H1 (cell line): ENCODE data around the gene XPNPEP2. TPM values are rescaled to one million over a fixed set of nuclear protein-coding genes. Genes with fewer than 3 reads are reported as not detected.

Source experiments
- polyA plus RNA-seq, 7 experiments: library from polyadenylated mRNA; depleted of rRNA in 3 of 7; stranded (reverse) in 5 of 7; unstranded in 2 of 7; fragments of >200 nt in 5 of 7; fragments of 200-250 nt in 2 of 7; gene quantifications; 1 replicate in 5 of 7; 2 replicates in 1 of 7; 4 replicates in 1 of 7; pipeline versions ENCODE4 v1.2.1 to v1.2.3, GENCODE V29; 2011 to 2013; ENCODE audit warnings: missing spikeins in 2 of 7, mixed read lengths in 2 of 7
- total RNA-seq: library from RNA; stranded (reverse); fragmentation: NEBNext Ultra II Directional; extraction: Animal tissue kit (Norgen Biotek cat#: 25700); gene quantifications from 2 replicates; pipeline ENCODE4 v1.2.1, GENCODE V29; 2021
- TF ChIP-seq, protein P1 (sequence below): IDR thresholded peaks from 2 replicates; pipeline ENCODE4 v1.6.1; 2011; ENCODE audit warnings: low read length, improper control_type of control experiment

Gene XPNPEP2
- total and polyA plus RNA-seq, 2 of the 8 experiments (the other 6 are each of a cell fraction or from before 2014, with no cell fraction given) = 0.27 TPM; not detected in 1

DNA sequence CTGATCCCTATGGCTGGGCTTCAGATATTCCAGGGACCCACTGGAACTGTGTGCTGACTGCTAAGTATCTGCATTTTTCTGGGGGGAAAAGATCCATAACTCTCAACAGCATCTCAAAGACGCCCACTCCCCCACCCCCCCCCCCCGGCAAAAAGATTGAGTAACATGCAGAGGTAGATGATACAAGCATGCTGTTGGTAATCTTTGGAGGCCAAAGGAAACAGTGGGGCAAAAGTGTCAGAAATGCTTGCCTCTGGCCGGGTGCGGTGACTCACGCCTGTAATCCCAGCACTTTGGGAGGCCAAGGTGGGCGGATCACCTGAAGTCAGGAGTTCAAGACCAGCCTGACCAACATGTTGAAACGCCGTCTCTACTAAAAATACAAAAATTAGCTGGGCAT, 12.2 kb downstream of the XPNPEP2 start (continued):
- TF ChIP-seq, protein P1, sequence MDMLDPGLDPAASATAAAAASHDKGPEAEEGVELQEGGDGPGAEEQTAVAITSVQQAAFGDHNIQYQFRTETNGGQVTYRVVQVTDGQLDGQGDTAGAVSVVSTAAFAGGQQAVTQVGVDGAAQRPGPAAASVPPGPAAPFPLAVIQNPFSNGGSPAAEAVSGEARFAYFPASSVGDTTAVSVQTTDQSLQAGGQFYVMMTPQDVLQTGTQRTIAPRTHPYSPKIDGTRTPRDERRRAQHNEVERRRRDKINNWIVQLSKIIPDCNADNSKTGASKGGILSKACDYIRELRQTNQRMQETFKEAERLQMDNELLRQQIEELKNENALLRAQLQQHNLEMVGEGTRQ = no peak
